HG03103 (cell line): ENCODE results near the gene SH3BGRL2.

Experiments used
- ATAC-seq: cut with Tn5 transposase; IDR thresholded peaks from one replicate; pipeline ENCODE4 v1.9.1; 2021; ENCODE audit warnings: low read depth; ENCODE audit not compliant: unreplicated experiment

SH3BGRL2 gene

GRCh38 chr6:79694156-79694555, 63.0 kb downstream of the SH3BGRL2 start:
- ATAC-seq, result no peak

GRCh38 chr6:79694623-79695343, 63.7 kb downstream of the SH3BGRL2 start:
- no peak for ATAC-seq

- no peak for ATAC-seq
Measured at GRCh38 chr6:79697430-79697829, 66.3 kb downstream of the SH3BGRL2 start.

DNA sequence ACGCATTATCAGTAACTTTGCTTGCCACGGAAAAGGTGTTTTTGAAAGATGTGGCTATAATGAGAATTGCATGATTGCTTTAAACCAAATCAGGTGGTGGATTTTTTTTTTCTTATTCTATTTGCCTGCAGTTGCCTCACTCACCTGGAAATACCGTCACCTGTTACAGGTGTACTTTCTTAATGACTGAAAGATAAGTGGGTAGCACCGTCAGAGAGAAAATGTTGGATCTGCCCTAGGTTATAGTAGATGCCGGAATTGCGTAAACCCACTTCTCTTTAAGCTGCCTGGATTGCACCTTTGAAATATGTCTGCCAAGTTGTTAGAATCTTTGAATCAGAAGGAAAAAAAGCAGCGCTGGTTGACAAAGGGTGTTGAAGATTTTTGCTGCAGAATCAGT, 68.5 kb downstream of the SH3BGRL2 start:
- no peak for ATAC-seq

DNA sequence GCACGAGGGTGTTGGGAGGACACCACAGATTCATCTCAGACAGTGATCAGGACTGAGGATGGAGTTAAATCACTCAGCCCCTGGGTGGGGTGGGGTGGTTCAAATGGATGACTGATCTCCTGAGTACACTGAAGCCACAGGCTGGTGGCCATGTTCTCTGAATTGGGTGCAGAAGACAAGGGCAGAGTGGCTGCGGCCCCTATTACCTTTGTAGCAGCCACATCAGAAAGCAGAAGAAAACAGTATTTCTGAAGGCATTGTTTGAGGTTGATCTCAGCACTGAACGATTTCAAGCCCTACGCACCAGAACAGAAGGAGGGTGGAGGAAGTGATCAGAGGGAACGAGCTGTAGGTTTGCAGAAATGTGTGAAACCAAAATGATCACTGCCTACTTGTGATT, 71.6 kb downstream of the SH3BGRL2 start:
- ATAC-seq, result no peak

GRCh38 chr6:79704200-79704599, 73.1 kb downstream of the SH3BGRL2 start:
- no peak for ATAC-seq

GRCh38 chr6:79705456-79705995, 74.4 kb downstream of the SH3BGRL2 start:
- ATAC-seq, result no peak

DNA sequence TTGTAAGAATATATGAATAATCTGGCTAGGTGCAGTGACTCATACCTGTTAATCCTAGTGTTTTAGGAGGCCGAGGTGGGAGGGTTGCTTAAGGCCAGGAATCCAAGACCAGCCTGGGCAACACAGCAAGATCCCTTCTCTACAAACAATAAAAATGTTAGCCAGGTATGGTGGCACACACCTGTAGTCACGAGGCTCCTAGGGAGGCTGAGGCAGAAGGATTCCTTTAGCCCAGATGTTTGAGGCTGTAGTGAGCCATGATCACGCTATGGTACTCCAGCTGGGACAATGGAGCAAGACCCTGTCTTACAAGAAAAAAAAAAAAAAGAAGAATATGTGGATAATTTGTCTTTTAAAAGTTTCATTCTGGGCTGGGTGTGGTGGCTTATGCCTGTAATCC, 75.4 kb downstream of the SH3BGRL2 start:
- no peak for ATAC-seq

DNA sequence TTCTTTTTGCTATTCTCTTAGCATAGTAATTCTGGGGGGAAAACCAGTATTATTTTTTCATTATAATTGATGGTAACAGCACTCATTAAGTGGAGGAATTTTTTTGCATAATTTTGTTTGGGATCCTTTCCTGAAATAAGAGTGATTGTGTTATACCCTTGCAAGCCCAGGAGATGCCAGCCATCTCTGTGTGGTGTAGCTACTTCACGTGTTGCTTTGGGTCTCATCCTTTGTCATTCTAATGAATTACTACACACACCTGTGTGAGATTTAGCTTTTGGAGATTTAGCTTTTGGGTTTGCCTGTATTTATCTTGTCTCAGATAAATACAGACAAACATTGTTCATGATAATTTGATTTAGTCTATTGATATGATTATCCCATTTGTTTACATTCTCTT, 76.5 kb downstream of the SH3BGRL2 start:
- no peak for ATAC-seq

GRCh38 chr6:79708095-79708791, 77.1 kb downstream of the SH3BGRL2 start:
- no peak for ATAC-seq

- ATAC-seq, result no peak
Measured at GRCh38 chr6:79710127-79710526, 79.0 kb downstream of the SH3BGRL2 start.

DNA sequence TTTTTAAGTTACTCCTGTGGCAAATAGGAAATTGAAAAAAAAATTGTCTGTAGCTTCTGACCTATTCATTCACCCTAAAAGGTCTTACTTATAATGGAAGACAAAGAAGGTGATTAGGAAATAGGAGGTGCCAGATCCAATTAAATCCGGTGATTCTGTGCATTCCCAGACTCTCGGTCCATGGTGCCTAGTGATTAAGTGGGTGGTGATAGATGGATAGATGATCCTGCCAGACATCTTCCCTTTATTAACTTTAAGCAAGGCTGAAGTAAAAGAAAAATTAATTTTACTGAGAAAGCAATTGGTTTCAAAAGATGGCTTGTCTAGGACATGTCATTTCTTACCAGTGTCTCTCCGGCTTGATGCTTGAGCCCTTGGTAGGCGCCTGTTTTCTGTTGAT, 80.0 kb downstream of the SH3BGRL2 start:
- no peak for ATAC-seq

DNA sequence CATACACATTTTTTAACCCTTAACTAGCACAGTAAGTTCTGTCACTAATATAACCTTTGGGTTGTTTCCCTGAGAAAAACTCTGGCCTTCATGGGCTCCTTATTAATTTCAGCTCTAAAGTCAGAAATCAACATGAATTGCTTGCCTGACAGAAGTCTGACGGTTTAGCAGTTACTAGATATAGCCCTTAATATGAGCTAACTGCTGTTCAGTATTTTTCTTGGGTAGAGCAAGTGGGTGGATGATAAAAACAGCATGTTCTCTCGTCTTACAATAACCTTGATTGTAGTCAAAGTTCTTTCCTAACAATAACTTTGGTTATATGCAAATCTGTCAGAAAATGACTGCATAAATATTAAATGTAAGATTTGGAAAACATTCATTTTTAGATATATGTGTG, 81.0 kb downstream of the SH3BGRL2 start:
- ATAC-seq, result no peak

DNA sequence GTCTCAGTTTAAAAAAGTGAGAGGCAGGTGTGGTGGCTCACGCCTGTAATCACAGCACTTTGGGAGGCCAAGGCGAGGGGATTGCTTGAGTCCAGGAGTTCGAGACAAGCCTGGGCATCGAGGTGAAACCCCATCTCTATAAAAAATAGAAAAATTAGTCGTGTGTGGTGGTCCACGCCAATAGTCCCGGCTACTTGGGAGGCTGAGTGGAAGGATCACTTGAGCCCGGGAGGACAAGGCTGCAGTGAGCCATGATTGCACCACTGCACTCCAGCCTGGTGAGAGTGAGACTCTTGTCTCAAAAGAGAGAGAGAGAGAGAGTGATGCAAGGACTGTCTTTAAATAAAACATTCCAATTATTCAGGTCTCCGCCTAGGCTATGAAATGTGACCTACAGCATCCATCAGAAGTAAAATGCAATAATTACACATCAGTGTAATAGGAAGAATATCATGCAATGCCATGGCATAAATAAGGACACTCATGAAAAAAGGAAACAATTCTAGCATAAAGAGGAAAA, 81.5 kb downstream of the SH3BGRL2 start:
- no peak for ATAC-seq

- peak; percentile 72 for ATAC-seq
Measured at GRCh38 chr6:79713701-79714322, 82.7 kb downstream of the SH3BGRL2 start.

DNA sequence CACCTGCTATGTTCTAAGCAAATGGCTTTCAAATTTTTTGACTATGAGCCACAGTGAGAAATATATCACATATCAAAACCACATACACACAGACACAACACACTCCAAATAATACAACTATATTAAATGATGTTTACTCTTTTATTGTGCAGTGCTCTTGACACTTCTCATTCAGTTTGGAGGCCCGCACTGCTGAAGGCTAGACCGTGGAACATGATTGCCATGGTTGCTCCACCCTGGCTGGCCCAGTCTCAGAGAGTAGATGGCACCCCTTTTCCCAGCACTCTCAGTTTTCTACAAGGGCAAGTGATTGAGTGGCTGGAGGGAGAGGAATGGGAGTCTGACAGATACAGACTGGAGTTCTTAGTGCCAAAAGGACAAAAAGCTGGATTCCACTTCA, 86.9 kb downstream of the SH3BGRL2 start:
- ATAC-seq, result no peak

DNA sequence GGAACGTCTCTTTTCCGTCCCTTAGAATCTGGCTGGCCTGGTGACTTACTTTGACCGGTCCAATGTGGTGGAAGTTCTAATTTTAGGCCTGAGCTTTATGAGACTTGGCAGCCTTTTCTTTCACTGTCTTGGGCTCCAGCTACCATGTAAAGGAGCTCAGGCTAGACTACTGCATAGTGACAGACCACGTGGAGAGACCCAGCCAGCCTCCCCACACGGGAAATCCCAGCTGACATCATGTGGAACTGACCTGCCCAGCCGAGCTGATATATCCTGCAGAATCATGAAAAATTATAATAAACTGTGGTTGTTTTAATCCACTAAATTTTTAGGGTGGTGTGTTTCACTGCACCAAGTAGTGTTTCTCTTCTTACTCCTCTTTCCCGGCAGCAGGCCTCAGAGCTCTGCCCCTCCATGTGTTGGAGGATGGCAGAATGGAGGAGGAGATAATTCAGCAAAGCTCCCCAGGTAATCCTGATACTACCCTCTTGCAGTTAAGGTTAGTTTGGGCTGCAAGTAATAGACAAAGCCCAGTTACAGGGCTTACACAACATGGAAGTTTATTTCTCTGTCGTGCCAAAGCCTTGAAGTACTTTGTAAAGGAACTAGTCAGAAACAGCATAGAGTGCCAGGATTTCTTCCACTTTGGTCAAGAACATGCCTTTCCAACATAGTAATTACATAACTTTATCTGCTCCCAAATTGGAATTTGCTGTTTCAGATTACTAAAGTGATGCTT, 87.5 kb downstream of the SH3BGRL2 start:
- no peak for ATAC-seq

DNA sequence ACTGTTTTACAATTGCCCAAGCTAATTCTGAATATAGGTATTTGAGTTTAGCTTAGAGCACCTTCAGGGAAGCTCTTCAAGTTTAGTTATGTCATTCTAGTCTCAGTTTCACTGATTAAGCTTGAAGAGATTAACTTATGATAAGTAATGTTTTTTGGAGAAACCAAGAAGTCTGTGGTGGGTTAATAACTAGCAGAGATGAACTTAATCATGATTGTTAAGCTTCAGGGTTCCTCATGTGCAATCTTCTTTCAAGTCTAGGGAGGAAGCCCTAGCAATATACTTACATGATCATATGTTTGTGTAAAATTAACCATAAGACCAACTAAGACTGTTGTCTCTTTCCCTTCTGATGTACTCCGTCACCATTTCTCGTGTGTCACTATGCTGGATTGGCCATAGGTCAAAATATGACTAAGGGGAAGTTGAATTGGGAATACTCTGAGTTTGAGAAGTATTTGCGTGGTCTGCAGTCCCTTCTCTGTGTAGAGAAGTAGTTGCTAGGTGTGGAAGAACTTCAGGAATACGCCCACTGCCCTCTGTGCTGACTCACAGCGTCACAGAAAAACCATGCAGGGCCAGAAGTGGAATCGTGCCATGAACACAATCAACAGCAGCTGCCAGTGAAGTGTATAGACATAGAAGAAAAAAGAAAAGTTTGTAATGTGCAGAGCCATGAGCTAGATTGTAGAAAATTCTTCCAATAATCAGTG, 88.3 kb downstream of the SH3BGRL2 start:
- ATAC-seq, result no peak

- no peak for ATAC-seq
Measured at GRCh38 chr6:79724816-79725215, 93.7 kb downstream of the SH3BGRL2 start.

DNA sequence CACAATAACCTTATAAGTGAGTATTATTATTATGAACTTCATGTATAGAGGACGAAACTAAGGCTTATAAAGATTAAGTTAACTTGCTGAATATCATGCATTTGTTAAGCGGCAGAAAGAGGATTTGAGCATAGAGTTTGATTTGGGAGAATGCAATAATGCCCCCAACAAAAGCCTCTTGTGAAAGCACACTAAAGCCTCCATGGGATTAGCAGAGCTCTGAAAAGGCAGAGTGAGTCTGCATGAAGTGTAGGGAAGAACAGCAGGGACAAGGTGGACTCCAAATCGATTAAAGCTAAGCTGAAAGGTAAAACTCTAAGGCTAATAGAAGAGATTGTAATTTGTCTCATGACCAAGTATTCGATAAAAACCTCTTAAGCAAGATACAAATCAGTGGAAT, 100.3 kb downstream of the SH3BGRL2 start:
- ATAC-seq, result no peak
